ENCODE data around the gene MYO6.

- no peak for TF ChIP-seq CTCF (IDR thresholded peaks at IDR 0.05; ENCODE audit: low read depth, low read length)
- TF ChIP-seq EZH2phosphoT487 (IDR thresholded peaks at IDR 0.05; ENCODE audit: low read depth), result no peak
Observed at GRCh38 chr6:75800708-75801505, 51.9 kb downstream of the MYO6 start.
